NCI-H2227 treated with DMSO at 0.1 percent for 48 hours (cell line): ENCODE measurements around the gene CNPPD1.

ENCODE experiments used
- DNase-seq: peaks from one replicate; lab custom pipeline; 2025; lab: John Stamatoyannopoulos, UW

The CNPPD1 gene

GRCh38 chr2:219122202-219122980 is 54.3 kb downstream of the CNPPD1 start:
- no peak for DNase-seq
